ENCODE data around the gene OTUB2. TPM values are rescaled to one million over a fixed set of nuclear protein-coding genes. Genes with fewer than 3 reads are reported as not detected.

Gene OTUB2
- total RNA-seq, 2 experiments from 2014 or later, result 0.25 to 0.29 TPM

GRCh38 chr14:94075008-94075407, 48.9 kb downstream of the OTUB2 start:
- Mint-ChIP-seq H3K27me3 (no peaks in the 10 kb centered on the region), H3K9me3 (peaks cover 33% of the 10 kb centered on the region), H3K27ac (peak overlapping the region; percentile 26), H3K36me3 (ENCODE audit: low read depth) (peaks cover 85% of the 10 kb centered on the region), H3K4me1 (ENCODE audit: low read depth) (peaks cover 68% of the 10 kb centered on the region), H3K4me3 (peak overlapping the region; percentile 51)
- ATAC-seq (no peak), DNase-seq (no peak)
- CTCF ChIA-PET, result interaction anchor here (1.1 to 1.3 kb wide), 2 partner anchors 62 to 135 kb away, joined by 3 to 4 read pairs; no protein-coding TSS in a partner anchor
- POLR2A ChIA-PET, result interaction anchor here (1.3 kb wide), 1 partner anchor 17 kb away, joined by 3 read pairs; no protein-coding TSS in a partner anchor
- intact Hi-C loops (cut with micrococcal nuclease), result no loop called here
- no peak for TF ChIP-seq CTCF (IDR thresholded peaks at IDR 0.05)

- Mint-ChIP-seq H3K27me3 (no peaks in the 10 kb centered on the region), H3K27ac (peak overlapping the region; percentile 37), H3K4me3 (peak overlapping the region; percentile 98), H3K9me3 (peaks cover 18% of the 10 kb centered on the region), H3K4me1 (ENCODE audit: low read depth) (peaks cover 56% of the 10 kb centered on the region), H3K36me3 (ENCODE audit: low read depth) (peaks cover 67% of the 10 kb centered on the region)
- ATAC-seq (no peak), DNase-seq (no peak)
- intact Hi-C loops (cut with micrococcal nuclease), result no loop called here
- TF ChIP-seq CTCF (IDR thresholded peaks at IDR 0.05), result no peak
- ChIA-PET CTCF (interaction anchor here (1.1 kb wide), 1 partner anchor 59 kb away, joined by 4 read pairs; no protein-coding TSS in a partner anchor), POLR2A (interaction anchor here (0.6 to 1.1 kb wide), 2 partner anchors 16 to 195 kb away, joined by 3 to 4 read pairs; no protein-coding TSS in a partner anchor)
Observed at GRCh38 chr14:94077111-94077821, 51.1 kb downstream of the OTUB2 start.

GRCh38 chr14:94077823-94078222, 51.7 kb downstream of the OTUB2 start:
- Mint-ChIP-seq H3K9me3 (peaks cover 15% of the 10 kb centered on the region), H3K4me3 (peak overlapping the region; percentile 98), H3K27ac (peak overlapping the region; percentile 37), H3K36me3 (ENCODE audit: low read depth) (peaks cover 63% of the 10 kb centered on the region), H3K4me1 (ENCODE audit: low read depth) (peaks cover 60% of the 10 kb centered on the region), H3K27me3 (no peaks in the 10 kb centered on the region)
- no peak for ATAC-seq
- intact Hi-C loops (cut with micrococcal nuclease), result no loop called here
- ChIA-PET CTCF (interaction anchor here (4.3 to 4.8 kb wide), 2 partner anchors 11 to 137 kb away, joined by 17 to 29 read pairs; no protein-coding TSS in a partner anchor), POLR2A (interaction anchor here (0.6 to 4.5 kb wide), 2 partner anchors 19 to 196 kb away, joined by 3 to 34 read pairs; no protein-coding TSS in a partner anchor)
- no peak for TF ChIP-seq CTCF (IDR thresholded peaks at IDR 0.05)
- DNase-seq, result no peak

GRCh38 chr14:94079891-94080620, 53.9 kb downstream of the OTUB2 start:
- intact Hi-C loops (cut with micrococcal nuclease), result loop anchor here (2.0 kb wide), 1 partner anchor 23 kb away; no protein-coding TSS in a partner anchor
- no peak for TF ChIP-seq CTCF (IDR thresholded peaks at IDR 0.05)
- peak overlapping the region; percentile 98 for H3K4me3 Mint-ChIP-seq
- peaks cover 7% of the 10 kb centered on the region for H3K9me3 Mint-ChIP-seq
- peaks cover 51% of the 10 kb centered on the region for H3K36me3 Mint-ChIP-seq (ENCODE audit: low read depth)
- DNase-seq (peak; percentile 15), ATAC-seq (no peak)
- peak overlapping the region; percentile 99 for H3K27ac Mint-ChIP-seq
- H3K27me3 Mint-ChIP-seq, result no peaks in the 10 kb centered on the region
- ChIA-PET CTCF (interaction anchor here (1.0 to 4.8 kb wide), 8 partner anchors 10 to 139 kb away, joined by 3 to 29 read pairs (median 18); no protein-coding TSS in a partner anchor), POLR2A (interaction anchor here (0.6 to 4.5 kb wide), 10 partner anchors 11 to 120 kb away, joined by 3 to 34 read pairs (median 4); partner anchors contain the start of genes IFI27L2 and OTUB2)
- H3K4me1 Mint-ChIP-seq (ENCODE audit: low read depth), result peaks cover 50% of the 10 kb centered on the region
